ENCODE measurements around the gene CAV3.

CAV3 gene

DNA sequence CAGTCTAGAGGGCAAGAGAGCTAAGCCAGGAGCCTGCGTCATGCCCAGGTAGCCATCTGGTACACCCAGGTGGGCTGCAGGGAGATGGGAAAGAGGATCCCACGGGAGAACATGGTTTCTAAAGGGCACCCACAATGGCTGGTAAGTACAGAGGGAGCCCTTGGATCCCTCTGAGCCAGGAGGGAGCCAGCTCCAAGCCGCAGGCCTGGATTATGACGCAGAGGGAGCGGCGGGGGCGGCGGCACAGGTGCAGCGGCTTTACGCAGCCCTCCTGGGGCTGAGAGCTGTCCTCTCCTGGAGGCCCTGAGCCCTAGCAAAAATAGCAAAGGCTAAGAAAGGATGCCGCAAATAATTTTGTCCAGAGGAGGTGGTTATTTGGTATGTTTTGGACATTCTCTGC, 2.8 kb downstream of the CAV3 start:
- no peak for DNase-seq

DNA sequence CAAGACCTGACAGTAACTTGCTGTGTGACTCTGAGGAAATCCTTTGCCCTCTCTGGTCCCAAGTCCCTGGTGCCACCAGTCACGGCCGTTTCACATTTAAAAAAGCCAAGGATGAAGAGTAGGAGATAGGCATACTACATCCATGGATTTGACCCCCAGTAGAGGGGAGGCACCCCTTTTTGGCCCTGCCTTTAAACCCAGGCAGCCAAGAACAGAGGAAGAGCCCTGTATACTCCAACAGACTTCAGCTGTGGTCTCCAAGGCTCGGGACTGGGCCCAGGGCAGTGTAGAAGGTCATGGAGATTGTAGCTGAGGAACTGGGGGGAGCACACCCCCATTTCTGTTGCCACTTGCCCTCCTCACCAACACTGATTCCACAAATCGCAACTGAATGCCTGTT, 3.7 kb downstream of the CAV3 start:
- no peak for DNase-seq

DNA sequence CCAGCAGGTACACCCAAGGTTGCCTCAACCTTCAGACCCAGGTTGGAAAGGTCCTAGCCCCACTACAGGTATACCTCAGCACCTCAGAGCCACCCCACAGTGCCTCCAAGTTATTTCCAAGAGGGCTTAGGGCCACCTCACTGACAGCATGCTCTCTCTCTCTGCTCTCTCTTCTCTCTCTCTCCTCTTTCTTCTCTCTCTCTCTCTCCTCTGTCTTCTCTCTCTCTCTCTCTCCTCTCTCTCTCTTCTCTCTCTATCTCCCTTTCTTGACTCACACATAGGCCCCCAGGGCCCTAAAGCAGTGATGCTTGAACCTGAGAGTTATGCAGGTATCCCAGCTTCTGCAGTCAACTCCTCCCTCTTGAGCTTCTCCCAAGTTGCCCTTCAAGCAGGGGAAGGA, 4.2 kb downstream of the CAV3 start:
- DNase-seq = no peak

DNA sequence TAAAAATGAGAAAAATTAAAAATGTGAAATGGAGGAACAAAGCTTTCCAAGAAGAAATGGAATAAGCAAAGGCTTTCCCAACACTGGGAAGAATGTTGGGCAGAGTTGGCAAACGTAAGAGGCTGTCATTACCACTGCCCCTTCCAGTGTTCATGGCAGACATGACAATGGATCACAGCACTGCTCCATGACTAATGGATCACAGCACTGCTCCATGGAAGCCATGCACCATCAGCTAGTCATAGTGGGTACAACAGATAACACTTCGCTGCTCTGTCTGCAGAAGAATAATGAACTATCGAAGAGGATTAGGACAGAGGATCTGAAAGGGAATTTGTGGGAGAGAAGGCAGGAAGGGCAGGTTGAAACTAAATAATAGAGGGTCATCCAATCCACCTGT, 5.0 kb downstream of the CAV3 start:
- DNase-seq = no peak

DNA sequence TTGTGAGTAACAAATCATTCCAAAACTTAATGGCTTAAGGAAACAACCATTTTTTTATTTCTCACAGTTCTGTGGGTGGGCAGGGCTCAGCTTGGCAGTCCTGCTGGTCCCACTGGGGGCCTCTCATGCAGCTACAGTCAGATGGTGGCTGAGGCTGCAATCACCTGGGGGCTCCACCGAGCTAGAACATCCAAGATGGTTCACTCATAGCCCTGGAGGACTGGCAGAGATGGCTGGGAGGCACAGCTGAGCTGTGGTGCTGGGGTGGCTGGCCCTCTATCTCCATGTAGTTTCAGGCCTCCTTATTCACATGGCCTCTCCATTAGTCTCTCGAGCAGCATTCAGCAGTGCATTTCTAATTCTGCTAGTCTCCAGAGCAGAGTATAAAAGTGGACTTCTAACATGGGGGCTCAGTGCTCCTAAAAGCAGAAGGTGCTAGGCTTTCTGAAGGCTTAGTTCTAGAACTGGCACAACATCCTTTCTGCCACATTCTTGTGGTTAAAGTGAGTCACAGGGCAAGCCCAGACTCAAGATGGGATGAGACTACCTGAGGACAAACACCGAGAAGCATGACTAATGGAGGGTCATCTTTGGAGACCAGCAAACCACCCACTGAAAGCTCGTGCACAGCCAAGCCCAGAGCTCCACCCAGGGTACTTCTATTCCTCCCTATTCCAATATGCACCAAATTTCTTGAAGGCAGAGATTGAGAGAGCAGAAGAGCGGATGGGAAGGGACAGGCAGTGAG, 6.3 kb downstream of the CAV3 start:
- no peak for DNase-seq

DNA sequence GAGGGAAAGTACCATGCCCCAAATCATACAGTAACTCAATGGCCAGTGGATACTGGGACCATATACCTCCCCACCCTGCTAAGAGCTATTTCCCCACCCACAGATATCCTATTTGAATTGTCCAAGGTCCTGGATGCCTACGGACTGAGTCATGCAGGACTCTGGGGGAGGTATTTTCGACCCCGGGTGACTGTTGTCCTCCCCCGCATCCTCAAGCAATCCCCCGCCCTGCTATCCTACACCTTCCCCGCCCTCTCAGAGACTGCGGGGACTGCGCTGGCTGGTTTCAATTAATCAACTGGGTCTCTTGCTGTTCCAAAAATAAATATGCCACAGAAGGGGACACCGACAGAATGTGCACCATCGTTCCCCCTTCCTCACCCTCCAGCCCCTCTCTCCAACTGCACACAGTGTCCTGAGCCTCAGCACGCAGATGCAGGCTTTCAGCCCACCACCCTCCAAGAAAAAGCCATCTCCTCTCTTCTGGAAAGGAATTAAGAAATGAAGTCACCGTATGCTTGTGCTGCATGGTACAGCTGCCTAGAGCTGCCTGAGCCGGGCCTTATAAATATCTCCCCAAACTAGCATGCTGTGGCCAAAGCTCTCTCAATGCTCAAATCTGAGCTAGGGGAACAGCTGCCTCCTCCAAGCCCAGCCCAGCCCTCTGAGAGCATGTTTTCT, 8.1 kb downstream of the CAV3 start:
- no peak for DNase-seq

DNA sequence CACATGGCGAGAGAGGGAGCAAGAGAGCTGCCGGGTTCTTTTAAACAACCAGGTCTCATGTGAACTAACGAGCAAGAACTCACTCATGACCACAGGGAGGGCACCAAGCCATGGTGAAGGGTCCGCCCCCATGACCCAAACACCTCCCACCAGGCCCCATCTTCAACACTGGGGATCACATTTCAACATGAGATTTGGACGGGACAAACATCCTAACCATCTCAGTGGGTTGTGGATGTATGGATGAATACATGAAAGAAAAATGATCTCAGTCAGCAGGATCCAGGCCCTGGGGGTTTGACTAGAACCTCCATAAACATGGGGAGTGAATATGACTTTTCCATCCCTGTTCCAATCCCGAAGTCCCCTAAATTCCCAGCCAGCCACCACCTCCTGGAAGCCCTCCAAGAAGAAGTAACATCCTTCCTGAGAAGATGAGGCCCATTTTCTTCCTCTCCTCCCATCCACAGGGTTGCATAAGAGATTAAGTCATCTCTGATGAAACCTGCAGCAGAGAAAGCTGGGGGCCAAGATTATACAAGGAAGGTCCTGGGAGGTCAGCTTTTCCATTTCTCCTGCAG, 9.5 kb downstream of the CAV3 start:
- DNase-seq = no peak

DNA sequence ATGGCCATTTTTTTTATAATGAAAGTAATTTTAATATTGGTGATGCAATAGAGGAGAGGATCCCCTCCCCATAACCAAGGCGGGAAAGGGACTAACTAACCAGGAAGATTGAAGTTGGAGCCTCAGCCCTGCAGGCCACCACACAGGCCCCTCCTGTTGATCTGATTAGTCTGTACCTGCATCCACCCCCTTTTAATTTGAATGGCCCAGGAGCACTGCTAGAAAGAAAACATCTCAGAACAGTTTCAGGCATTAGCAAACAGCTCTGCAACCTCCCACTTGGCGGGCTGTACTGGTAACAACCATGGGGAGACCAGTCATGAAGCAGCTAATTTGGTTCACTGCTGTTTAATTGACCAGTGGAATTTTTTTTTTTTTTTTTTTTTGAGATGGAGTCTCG, 10.3 kb downstream of the CAV3 start:
- DNase-seq = no peak

DNA sequence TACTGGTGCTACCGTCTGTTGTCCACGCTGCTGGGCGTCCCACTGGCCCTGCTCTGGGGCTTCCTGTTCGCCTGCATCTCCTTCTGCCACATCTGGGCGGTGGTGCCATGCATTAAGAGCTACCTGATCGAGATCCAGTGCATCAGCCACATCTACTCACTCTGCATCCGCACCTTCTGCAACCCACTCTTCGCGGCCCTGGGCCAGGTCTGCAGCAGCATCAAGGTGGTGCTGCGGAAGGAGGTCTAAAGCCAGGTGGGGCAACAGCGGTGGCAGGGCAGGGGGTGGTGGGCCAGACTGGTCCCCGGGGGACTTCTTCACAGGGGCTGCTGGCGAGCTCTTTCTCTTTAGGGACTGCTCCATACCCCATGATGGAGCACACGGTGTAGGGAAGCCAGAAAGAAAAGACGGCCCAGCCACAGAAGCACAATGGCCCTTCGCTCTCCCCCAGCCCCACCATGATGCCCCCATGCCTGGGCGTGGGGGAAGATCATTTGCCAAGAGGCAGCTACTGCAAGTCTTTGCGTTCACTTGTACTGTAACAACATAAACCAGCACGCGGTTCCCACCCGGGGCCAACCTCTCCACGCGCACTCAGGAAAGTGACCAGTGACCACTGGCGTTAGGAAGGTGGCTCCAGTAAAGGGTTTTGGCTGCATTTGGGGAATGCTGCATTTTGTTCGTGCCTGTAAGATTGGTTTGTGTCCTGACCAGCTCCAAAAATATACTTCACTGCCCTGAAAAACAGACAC, 12.2 kb downstream of the CAV3 start:
- no peak for DNase-seq

DNA sequence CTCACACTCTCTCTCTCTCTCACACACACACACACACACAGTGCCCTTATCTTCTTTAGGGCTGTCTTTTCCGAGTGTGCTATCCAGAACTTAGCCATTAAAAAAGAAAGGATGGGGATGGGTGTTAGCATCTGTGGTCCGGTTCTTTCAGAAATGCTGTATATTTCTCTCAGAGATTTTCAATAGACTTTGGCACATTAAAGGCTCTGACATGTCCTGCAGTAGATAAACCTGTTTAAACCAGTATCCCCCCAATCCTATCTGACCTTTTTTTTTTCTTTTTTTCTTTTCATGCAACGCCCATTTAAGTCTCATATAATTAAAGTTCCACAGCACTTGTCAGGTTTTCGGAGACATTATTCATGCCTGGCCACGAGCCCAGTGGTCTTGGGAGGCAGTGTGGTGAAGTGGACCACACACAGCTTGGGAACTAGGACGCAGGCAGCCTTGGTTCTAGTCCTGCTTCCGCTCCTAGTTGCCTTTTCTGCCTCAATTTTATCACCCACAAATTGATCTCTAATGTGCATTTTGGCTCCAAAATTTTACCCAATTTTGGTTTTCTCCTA, 13.3 kb downstream of the CAV3 start:
- DNase-seq = no peak

DNA sequence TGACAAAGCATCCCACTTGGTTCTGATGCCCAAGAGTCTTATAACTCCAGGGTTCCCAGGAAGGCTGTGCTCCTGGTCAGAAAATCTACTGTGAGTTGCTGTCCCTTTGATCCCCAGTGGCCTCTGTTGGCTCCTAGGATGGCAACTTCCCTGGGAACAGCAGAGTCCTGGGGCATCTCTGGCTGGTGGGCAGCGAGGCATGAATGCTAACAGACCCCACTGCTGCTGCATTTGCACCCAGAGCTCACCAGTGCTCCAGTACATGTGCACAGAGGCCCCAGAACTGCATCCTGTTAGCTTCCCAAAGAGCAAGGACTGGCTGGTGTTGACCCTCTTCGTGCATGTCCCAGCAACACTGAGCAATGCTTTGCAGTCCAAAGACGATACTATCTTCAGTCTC, 15.7 kb downstream of the CAV3 start:
- no peak for DNase-seq

DNA sequence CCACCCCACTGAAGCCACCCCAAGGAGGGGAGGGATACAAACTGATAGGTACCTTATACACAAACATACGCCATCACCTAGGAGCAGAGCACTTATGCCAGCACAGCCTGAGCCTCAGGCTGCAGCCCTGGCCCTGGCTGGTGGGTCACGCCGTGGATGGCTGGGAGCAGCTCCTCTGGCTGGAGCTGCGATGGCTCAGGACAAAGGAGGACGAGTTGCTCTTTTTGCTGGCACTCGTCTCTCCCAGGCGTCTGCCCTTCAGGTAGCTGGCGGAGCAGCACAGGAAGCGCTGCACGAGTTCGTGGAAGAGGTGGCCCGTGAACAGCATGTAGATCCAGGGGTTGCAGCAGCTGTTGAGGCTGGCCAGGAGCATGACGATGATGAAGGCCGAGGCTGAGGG, 19.2 kb downstream of the CAV3 start:
- no peak for DNase-seq

DNA sequence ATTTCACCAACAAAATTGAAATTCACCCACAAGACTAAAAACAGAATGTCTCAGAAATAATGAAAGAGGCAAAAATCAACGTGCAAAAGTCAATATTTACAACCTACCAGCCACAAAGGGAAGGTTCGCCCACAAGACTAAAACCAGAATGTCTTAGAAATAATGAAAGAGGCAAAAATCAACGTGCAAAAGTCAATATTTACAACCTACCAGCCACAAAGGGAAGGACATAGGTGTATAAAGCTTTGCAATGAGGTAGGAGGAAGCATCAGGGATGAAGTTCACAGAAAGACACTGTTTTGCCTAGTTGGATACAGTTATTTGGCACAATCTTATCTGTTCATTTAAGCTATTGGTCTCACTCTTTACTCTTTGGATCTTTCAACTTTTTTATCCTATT, 21.5 kb downstream of the CAV3 start:
- no peak for DNase-seq

DNA sequence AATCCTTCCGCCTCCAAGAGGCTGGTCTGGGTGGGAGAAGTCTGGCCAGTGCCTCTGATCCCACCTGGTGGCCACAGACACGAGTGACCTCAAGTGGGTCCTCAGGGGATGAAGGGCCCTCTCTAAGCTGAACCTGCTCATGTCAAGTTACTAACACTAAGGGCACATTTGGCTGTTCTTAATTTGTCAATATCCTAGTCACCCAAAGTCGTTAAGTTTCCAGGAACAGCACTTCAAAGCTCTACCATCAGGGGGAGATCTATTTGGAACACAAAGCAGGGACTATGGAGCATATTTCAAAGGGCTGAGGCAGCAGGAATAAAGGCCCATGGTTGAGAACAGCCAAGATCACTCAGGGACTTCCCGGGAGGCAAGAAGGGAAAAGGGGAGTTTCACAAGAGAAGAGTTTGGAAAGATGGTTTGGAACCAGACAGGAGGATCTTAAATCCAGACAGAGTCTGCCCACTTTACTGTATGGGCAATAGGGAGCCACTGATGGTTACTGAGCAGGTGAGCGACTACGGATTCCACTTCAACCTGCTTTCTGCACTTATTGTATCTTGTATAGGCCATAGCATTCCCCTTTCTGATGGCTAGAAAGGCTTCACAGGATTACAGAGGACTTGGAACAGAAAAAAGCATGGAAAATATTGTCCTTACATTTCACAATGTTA, 22.1 kb downstream of the CAV3 start:
- no peak for DNase-seq

DNA sequence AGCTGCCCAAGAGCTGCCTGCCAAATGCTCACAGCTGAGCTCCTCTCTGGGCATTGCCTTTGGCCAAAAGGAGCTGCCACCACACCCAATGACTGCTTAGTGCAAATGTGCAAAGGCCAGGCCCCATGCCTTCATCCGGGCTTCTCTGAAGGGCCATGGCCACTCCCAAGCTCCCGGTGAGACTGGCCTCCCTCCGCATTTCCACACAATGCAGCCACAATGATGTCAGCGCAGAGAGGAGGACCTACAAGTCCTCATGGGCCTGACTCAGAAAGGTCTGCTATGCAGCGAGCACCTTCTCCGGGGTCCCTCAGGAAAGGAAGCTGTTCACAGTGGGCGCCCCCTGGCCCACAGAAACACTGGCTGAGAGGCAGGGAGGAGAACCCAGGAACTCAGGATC, 23.1 kb downstream of the CAV3 start:
- no peak for DNase-seq

DNA sequence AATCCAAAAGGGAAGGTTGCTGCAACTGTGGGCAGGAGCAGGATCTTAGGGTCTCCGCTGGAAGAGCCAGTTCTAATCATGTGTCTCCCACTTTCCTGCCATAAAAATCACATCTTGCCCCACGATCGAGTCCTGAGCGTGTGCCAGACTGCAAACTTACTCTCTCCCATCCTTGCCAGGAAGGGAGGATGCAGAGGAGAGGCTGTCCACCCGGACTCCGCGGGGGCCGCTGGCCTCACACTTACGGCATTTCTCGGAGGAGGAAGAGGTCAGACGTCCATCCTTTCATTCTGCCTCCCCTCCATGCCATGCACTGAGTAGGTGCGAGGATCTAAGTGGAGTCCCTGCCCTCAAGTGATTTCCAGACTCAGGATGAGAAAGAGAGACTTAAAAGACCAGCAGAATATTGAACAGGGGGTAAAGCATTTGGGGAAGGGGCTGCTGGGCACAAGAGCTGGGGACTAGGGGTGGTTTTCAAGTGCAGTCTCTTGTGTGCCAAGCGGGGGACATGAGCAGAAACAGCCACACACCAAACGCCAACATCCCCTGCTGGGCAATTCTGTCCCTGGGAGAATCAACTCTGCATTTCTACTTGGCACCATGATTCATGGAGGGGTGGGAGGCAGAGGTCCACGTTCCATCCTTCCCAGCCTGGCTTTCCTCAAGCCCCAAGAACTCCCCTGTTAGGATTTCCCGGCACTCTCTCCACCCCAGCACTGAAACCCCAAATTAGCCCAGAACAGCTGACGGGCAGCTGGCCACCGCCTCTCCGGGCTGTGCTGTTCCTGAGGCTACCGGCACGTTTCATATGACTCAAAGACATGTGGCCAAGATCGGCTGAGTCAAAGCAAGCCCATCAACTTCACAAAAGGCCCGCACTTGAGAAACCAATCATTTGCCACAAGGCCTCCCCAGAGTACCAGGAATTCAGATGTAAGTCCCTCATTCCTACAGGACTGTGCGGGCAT, 24.2 kb downstream of the CAV3 start:
- DNase-seq = no peak

DNA sequence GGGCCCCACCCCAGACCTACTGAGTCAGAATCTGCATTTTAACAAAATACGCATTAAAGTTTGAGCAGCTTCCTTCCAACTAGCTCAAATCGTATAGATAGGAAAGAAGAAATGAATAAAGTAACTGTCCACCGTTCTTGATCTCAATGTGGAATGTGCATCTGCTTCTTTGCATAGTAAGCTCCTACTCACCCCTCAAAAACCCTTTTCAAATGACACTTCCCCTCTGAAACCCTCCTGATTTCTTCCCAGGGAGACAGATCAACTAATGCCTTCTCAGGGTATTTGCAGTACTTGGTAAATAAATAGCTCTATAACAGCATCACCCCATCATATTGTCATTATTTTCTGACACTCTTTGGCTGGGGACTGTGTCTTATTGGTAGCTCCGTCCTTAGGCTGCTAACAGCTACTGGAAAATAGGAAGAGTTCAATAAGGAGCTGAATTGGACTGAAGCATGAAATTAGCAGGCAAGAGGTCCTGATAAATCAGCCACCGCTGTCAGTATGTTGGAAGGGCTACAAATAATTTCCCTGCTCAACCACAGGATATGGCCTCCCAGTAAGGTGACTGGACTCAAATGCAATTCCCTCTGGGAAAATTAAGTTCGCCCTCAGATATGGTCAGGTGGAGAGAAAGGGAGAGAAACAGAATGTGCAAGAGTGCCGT, 25.6 kb downstream of the CAV3 start:
- DNase-seq = no peak

DNA sequence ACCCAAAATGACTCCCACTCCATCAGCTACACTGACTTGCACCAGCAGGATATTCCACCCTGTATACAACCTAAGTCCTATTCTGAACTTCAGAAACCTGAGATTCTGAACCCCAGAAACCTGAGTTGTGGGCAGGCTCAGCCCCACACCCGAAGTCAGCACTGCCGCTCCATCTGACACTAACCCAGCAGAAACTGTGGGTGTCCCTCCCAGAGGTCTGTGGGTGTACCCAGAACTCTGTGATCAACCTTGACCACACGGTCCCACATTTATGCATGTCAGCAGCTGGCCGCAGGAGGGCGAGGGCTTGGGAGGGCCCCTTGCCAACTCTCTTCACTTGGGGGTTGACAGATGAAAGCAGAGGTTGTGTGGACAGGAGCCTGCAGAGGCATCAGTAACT, 26.5 kb downstream of the CAV3 start:
- no peak for DNase-seq

DNA sequence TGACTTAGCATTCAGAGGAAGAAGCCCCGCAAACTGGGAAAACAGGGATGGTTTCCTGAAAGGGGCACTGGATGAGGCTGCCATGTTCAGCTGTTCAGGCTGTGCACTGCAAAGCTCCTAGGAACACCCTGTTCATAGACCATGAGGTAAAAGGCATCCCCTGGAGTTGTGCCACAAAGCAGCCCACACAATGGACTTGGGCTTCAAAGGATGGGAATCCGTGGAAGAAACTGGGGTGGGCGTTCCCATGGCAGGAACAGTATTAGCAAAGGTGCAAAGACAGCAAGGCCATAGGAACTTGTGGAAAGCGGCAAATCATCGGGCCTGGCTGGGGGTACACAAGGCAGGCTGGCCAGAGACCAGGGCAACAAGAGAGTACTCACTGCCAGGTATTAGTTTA, 26.9 kb downstream of the CAV3 start:
- no peak for DNase-seq

DNA sequence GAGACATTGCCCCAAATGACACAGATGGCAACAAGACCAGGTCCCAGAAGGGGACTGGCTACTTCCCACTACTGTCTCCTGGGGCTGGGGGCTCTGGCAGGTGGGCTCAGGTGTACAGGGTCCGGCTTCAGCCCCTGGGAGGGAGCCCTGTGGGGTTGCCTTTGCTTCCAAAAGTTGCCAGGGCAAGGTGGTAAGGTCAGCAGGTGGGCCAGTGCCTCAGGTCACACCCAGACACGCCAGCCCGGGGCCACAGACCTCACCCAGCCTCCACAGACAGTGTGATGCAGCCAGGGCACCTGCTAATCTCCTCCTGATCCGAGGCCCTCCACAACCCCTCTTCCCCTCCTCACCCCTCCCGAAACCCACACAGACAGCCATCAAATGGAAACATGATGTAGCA, 28.3 kb downstream of the CAV3 start:
- no peak for DNase-seq

Measured in NCI-H1417 (cell line).